ENCODE measurements around the gene DET1. TPM values are rescaled to one million over a fixed set of nuclear protein-coding genes. Genes with fewer than 3 reads are reported as not detected.

Gene DET1
- total RNA-seq, 1 experiment from 2014 or later: 4.0 TPM

GRCh38 chr15:88518903-88519302 is 27.6 kb downstream of the DET1 start:
- H3K9me3 ChIP-seq: no peaks in the 10 kb centered on the region
- no peaks in the 10 kb centered on the region for H3K27me3 ChIP-seq
- H3K4me3 ChIP-seq: no peak overlapping the region
- H3K36me3 ChIP-seq: no peaks in the 10 kb centered on the region; the same call in 1 of the 2 replicates
- no peak for DNase-seq

- Histone ChIP-seq H3K36me3 (peaks cover 3% of the 10 kb centered on the region), H3K9me3 (no peaks in the 10 kb centered on the region), H3K27me3 (no peaks in the 10 kb centered on the region), H3K4me3 (no peak overlapping the region)
- no peak for DNase-seq
Observed at GRCh38 chr15:88513195-88513594, 33.3 kb downstream of the DET1 start.

DNA sequence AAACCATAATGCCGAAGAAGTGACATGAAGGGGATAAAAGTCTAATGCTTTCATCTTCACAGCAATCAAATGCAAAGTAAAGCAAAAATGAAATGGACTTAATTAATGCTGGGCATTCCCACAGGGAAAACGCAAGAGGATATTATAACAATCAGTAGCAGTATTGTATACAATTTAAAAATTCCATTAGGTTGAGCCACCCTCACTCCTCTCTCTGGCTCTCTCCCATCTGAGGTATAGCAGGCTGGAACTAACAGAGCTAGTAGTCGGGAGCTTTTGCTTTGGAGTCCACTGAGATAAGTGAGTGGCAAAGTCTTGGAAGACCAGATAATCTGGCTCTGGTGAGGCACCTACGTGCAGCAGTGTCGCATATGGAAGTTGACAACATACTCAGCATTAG is 33.9 kb downstream of the DET1 start:
- Histone ChIP-seq H3K27me3 (no peaks in the 10 kb centered on the region), H3K36me3 (peaks cover 3% of the 10 kb centered on the region), H3K4me3 (no peak overlapping the region), H3K9me3 (no peaks in the 10 kb centered on the region)
- no peak for DNase-seq

GRCh38 chr15:88512078-88512477 is 34.4 kb downstream of the DET1 start:
- no peaks in the 10 kb centered on the region for H3K9me3 ChIP-seq
- no peaks in the 10 kb centered on the region for H3K27me3 ChIP-seq
- no peak overlapping the region for H3K4me3 ChIP-seq
- DNase-seq: no peak
- H3K36me3 ChIP-seq: peaks cover 3% of the 10 kb centered on the region

DNA sequence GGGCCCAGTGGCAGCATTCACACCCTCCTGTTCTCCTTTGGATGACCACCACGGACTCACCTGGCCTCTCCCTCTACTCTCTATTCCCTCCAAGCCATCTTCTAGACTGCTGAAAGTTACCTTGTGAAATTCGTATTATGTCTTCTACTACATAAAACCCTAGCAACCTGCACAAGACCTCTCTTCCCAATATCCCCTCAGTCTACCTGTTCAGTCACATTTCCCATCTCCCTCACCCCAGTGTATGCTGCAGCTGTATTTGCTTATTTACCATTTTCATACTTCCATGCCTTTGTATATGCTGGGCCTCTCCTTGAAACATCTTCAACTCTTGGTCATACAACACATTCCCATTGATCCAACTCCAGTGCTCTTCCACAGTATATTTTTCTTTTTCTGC is 35.3 kb downstream of the DET1 start:
- DNase-seq: no peak
- Histone ChIP-seq H3K36me3 (peaks cover 3% of the 10 kb centered on the region), H3K9me3 (no peaks in the 10 kb centered on the region), H3K4me3 (no peak overlapping the region), H3K27me3 (no peaks in the 10 kb centered on the region)

DNA sequence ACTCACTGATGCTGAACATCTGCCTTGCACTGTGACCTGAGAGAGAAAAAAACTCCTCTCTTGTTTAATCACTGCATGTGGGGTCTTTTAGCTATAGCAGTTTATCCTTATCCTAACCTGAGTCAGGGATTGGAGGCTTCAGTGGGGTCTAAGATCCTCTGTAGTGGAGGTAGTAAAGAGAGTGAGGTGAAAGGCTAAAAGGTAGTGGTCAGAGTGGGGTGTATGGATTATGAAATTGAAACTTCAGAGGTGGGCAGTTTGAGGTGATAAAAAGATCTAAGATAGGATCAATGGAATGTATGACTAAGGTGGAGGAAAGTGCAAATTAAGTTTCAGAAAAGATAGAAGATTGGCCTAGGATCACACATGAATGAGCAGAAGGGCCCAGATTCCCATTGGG is 36.5 kb downstream of the DET1 start:
- Histone ChIP-seq H3K9me3 (no peaks in the 10 kb centered on the region), H3K27me3 (no peaks in the 10 kb centered on the region), H3K36me3 (peaks cover 3% of the 10 kb centered on the region), H3K4me3 (no peak overlapping the region)
- no peak for DNase-seq

DNA sequence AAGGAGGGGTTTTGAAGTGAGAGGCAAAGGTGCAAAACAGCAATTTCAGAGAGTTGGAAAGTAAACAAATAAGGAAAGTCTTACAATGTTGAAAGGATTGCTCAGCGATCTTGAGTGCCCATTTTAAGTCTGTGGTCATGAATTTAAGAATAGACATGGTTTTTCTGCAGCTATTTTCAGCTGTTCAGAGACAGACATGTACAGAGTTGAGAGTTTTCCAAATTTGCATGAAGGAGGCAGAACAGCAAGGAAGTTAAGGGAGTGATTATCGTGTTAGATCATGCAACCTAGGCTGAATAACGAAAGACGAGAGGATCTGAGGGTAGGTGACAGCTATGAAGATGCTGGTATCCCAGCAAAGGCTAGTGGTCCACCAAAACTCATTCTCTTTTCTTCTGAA is 37.2 kb downstream of the DET1 start:
- Histone ChIP-seq H3K9me3 (no peaks in the 10 kb centered on the region), H3K36me3 (peaks cover 3% of the 10 kb centered on the region), H3K27me3 (no peaks in the 10 kb centered on the region), H3K4me3 (no peak overlapping the region)
- no peak for DNase-seq

DNA sequence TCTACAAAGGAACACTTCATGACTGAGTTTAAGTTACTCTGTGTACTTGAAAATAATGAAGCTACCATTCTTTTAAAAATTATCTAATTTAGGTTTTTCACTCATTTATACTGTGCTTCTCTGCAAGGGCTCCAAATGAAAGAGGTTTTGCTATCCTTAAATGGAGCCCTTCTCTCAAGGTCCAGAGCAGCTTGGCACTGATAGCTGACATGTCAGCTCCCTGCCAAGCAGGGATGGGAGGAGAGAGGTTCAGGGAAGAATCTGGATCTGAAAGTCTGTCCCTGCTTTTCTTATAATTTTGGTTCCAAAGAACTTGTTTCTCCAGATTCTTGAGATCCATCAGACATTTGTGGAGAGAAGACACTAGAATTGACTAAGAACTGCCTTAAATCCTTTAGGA is 39.9 kb downstream of the DET1 start:
- no peak for DNase-seq
- Histone ChIP-seq H3K27me3 (no peaks in the 10 kb centered on the region), H3K36me3 (no peaks in the 10 kb centered on the region; the same call in none of the 2 replicates), H3K9me3 (no peaks in the 10 kb centered on the region), H3K4me3 (no peak overlapping the region)

- Histone ChIP-seq H3K27me3 (no peaks in the 10 kb centered on the region), H3K36me3 (no peaks in the 10 kb centered on the region; the same call in 1 of the 2 replicates), H3K9me3 (no peaks in the 10 kb centered on the region), H3K4me3 (no peak overlapping the region)
- no peak for DNase-seq
Observed at GRCh38 chr15:88505721-88506120, 40.8 kb downstream of the DET1 start.

GRCh38 chr15:88504445-88504844 is 42.0 kb downstream of the DET1 start:
- DNase-seq: no peak
- Histone ChIP-seq H3K9me3 (no peaks in the 10 kb centered on the region), H3K36me3 (no peaks in the 10 kb centered on the region; the same call in 1 of the 2 replicates), H3K27me3 (no peaks in the 10 kb centered on the region), H3K4me3 (no peak overlapping the region)

- no peak for DNase-seq
- H3K9me3 ChIP-seq: no peaks in the 10 kb centered on the region
- H3K27me3 ChIP-seq: no peaks in the 10 kb centered on the region
- H3K4me3 ChIP-seq: no peak overlapping the region
- no peaks in the 10 kb centered on the region; the same call in 1 of the 2 replicates for H3K36me3 ChIP-seq
Observed at GRCh38 chr15:88498996-88499395, 47.5 kb downstream of the DET1 start.

DNA sequence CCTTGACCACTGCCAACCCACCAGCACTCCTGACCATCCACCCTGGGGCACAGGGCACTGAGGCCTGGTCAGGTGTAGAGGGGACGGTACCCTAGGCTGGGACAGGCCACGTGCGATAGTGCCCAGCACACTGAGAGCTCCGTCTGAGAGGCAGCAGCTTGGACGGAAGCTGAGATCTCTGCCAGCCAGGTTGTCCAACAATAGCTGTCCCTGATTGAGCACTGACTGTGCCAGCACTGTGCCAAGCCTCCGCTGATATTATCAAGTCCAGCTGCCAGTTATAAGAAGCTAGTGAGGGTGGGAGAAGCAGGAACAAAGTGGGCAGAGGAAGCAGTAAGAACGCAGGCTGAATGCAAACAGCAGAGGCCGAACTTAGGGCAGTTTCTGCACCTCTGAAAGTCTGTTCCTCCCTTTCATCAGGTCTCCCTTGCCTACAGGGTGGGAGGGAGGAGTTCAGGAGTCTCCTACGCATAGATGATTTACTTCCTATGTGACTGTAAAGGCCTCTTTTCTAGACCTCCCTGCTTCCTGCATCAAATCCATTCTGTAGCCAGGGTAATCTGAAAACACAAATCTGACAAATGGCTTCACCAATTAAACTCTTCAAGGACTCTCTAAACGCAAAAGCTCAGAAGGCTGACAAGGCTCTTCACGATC is 49.2 kb downstream of the DET1 start:
- H3K4me3 ChIP-seq: no peak overlapping the region
- H3K36me3 ChIP-seq: no peaks in the 10 kb centered on the region; the same call in 1 of the 2 replicates
- no peak for DNase-seq
- H3K9me3 ChIP-seq: no peaks in the 10 kb centered on the region
- H3K27me3 ChIP-seq: no peaks in the 10 kb centered on the region

GRCh38 chr15:88493844-88494243 is 52.6 kb downstream of the DET1 start:
- no peak overlapping the region for H3K4me3 ChIP-seq

DNA sequence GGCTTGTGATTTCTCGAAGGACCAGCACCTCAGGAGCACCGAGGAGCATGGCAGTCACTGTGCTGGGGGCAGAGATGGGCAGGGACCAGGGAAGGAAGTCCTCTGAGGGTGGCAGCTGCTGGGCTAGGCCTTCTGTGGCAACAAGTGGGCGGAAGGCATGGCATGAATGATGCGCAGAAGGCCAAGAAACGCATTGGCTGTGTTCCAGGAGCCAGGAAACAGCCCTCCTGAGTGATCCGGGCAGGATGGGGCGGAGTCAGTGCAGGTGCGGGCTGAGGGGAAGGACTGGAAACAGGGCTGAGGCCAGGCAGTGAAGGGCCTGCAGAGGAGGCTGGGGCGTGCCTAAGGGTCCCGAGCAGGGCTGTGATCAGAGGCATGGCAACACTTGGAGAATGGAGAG is 55.3 kb downstream of the DET1 start:
- DNase-seq: no peak
- no peaks in the 10 kb centered on the region for H3K36me3 ChIP-seq
- H3K9me3 ChIP-seq: no peaks in the 10 kb centered on the region
- no peak overlapping the region for H3K4me3 ChIP-seq
- H3K27me3 ChIP-seq: no peaks in the 10 kb centered on the region

More at GRCh38 chr15:88493844-88494243, 52.6 kb downstream of the DET1 start:
- DNase-seq: no peak
- H3K9me3 ChIP-seq: no peaks in the 10 kb centered on the region
- no peaks in the 10 kb centered on the region for H3K27me3 ChIP-seq
- no peaks in the 10 kb centered on the region for H3K36me3 ChIP-seq

DNA sequence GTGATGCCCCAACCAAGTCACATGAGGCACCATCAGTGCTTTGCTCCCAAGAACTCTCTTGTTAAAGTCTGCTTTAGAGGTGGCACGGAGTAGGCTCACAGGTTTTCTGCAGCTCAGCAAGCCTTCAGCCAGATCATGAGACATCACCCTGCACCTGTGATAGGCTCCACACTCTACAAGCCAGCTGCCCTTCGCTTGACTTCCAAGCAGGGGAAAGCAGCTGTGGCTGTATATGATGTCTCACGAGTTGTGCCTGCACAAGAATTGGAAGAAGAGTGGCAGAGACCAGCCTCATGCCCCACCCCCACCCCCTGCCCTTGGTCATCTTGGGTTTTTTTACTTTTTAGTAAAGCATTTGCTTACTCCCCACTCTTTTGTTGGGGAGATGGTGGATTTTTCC is 56.4 kb downstream of the DET1 start:
- Histone ChIP-seq H3K9me3 (no peaks in the 10 kb centered on the region), H3K36me3 (no peaks in the 10 kb centered on the region), H3K4me3 (no peak overlapping the region), H3K27me3 (no peaks in the 10 kb centered on the region)
- DNase-seq: no peak

DNA sequence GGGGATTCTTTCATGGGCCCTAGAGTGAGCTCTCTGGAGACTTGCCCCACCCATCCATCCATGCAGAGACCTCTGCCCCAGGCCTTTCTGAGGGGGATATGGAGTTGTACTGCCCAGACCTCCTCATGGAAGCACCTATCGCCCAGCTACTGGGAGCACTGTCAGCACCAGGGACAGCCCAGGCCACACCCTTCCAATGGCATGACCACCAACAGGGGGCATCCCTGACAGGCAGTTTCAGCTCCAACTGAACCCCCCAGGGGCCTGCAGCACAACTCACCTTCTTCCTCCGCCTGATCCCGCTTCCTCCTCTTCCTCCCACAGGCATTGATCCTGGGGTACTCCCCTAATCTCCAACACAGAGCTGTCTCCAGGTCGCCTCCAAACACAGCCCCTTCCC is 57.2 kb downstream of the DET1 start:
- no peak for DNase-seq
- H3K27me3 ChIP-seq: no peaks in the 10 kb centered on the region
- H3K36me3 ChIP-seq: no peaks in the 10 kb centered on the region
- no peak overlapping the region for H3K4me3 ChIP-seq
- H3K9me3 ChIP-seq: no peaks in the 10 kb centered on the region

DNA sequence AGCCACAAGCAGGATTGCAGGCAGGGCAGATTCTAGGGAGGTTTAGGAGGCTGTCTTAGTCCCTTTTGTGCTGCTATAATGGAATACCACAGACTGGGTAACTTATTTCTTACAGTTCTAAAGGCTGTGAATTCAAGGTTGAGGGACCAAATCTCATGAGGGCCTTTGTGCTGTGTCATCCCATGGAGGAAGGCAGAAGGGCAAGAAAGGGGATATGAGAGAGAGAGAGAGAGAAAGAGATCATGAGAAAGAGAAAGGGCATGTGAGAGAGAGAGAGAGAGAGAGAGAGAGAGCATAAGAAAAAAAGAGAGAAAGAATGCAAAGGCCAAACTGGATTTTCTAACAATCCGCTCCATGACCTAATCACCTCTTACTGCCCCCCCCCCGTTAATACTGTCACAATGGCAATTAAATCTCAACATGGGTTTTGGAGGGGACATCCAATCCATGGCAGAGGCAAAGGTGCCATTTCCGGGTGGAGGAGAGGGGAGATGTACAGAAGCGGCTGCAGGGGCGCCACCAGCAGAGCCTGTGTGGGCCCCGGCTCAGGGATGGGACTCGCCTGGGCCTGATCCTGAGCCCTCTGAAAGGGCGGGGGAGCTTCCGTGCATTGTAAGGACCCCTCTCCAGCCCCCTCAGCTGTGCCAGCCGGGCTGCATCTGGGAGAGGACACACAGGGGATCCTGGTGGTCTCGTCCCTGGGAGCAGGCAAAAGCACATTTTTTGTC is 58.5 kb downstream of the DET1 start:
- Histone ChIP-seq H3K36me3 (no peaks in the 10 kb centered on the region), H3K27me3 (no peaks in the 10 kb centered on the region), H3K9me3 (no peaks in the 10 kb centered on the region), H3K4me3 (no peak overlapping the region)
- no peak for DNase-seq

DNA sequence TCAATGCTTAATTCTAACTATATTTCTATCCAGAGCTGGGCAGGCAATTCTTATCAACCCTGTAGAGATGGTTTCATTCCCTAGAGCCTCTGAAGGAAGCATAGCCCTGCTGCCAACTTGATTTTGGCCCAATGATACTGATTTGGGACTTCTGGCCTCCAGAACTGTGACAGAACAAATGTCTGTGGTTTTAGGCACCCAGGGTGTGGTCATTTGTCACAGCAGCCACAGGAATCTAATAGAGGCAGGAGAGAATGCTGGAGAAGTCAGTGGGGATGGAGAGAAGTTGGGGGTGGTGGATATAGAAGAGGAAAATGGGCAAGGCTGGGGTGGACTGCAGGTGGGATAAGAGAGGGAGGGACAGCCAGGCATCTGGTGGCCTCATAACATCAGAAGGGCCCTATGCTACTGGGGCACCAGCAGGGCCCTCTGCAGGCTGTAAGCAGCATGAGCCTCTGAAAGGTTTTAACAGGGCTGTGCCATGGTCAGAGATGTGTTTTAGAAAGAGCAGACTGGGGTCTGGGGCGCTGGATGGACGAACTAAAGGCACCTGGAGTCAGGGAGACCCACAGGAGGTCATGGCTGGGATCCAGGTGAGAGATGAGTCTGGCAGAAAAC is 59.2 kb downstream of the DET1 start:
- DNase-seq: no peak
- no peaks in the 10 kb centered on the region for H3K36me3 ChIP-seq

More for the DNA sequence above, 59.2 kb downstream of the DET1 start:
- Histone ChIP-seq H3K27me3 (no peaks in the 10 kb centered on the region), H3K4me3 (no peak overlapping the region), H3K9me3 (no peaks in the 10 kb centered on the region)

Measured in MG63 (cell line).